PC-3 (cell line): ENCODE results near the gene DEFB132. TPM values are rescaled to one million over a fixed set of nuclear protein-coding genes. Genes with fewer than 3 reads are reported as not detected.
"Not testable (repeated sequence)": the region's sequence is repeated elsewhere in the genome, so short reads cannot be mapped to it uniquely, and the experiment has no call there.

Experiments used
- ATAC-seq: fragments of 200-7000 bp; cut with Tn5 transposase; 2 replicates; pipeline ENCODE4 v1.9.1; 2020; ENCODE audit warnings: mild to moderate bottlenecking, moderate library complexity
- BruUV-seq: library from RNA; stranded (reverse); fragments of 400-500 nt; replicated peaks from 2 replicates; lab custom pipeline; 2021; lab: Mats Ljungman, UMichigan
- CTCF ChIA-PET: fragments of 300-600 bp; sonication (Branson Sonifier 250); formaldehyde crosslinking; loops from one replicate; lab custom pipeline; 2022; ENCODE audit warnings: antibody characterized with exemption; lab: Charles Lee
- POLR2A ChIA-PET: fragments of 300-600 bp; sonication (Branson Sonifier 250); formaldehyde crosslinking; loops from one replicate; lab custom pipeline; 2022; ENCODE audit warnings: antibody characterized with exemption; ENCODE audit not compliant: unreplicated experiment; lab: Charles Lee
- DNase-seq: peaks from one replicate; pipeline ENCODE4 v3.0.0-alpha.2; 2015
- H2AFZ ChIP-seq: fragments of 300-600 bp; sonication (generic); 2 replicates; pipeline ENCODE4 v1.6.0; 2016; ENCODE audit warnings: antibody characterized with exemption, low read length
- H3F3A ChIP-seq: fragments of 300-600 bp; sonication (generic); one replicate; pipeline ENCODE4 v1.6.0; 2017; ENCODE audit warnings: antibody characterized with exemption, low read length, control low read depth, mild to moderate bottlenecking; ENCODE audit not compliant: unreplicated experiment
- H3K27ac ChIP-seq: fragments of 300-600 bp; sonication (generic); 2 replicates; pipeline ENCODE4 v1.5.1; 2016; ENCODE audit warnings: mild to moderate bottlenecking, low read length
- H3K27me3 ChIP-seq: fragments of 300-600 bp; sonication (generic); 2 replicates; pipeline ENCODE4 v1.6.1; 2016; ENCODE audit warnings: low read length, mixed read lengths
- H3K36me3 ChIP-seq: fragments of 300-600 bp; sonication (generic); 2 replicates; pipeline ENCODE4 v1.6.1; 2016; ENCODE audit warnings: low read depth, mixed run types, low read length, mixed read lengths
- H3K4me1 ChIP-seq: fragments of 300-600 bp; sonication (generic); 2 replicates; pipeline ENCODE4 v1.5.1; 2016; ENCODE audit warnings: low read length; ENCODE audit not compliant: insufficient read depth
- H3K4me2 ChIP-seq: fragments of 300-600 bp; sonication (generic); 2 replicates; pipeline ENCODE4 v1.6.0; 2016; ENCODE audit warnings: low read length
- H3K4me3 ChIP-seq: fragments of 300-600 bp; sonication (generic); 2 replicates; pipeline ENCODE4 v1.5.1; 2016; ENCODE audit warnings: mild to moderate bottlenecking, low read length, mixed read lengths
- H3K79me2 ChIP-seq: fragments of 300-600 bp; sonication (generic); 2 replicates; pipeline ENCODE4 v1.6.1; 2017; ENCODE audit warnings: low read length, mixed read lengths
- H3K9ac ChIP-seq: fragments of 300-600 bp; sonication (generic); 2 replicates; pipeline ENCODE4 v1.6.0; 2016; ENCODE audit warnings: mild to moderate bottlenecking, low read length
- H3K9me2 ChIP-seq: fragments of 300-600 bp; sonication (generic); replicated peaks from 2 replicates; pipeline ENCODE4 v1.6.1; 2016; ENCODE audit warnings: mixed run types, low read length, mixed read lengths
- H3K9me3 ChIP-seq: fragments of 300-600 bp; sonication (generic); 2 replicates; pipeline ENCODE4 v1.6.1; 2016; ENCODE audit warnings: low read length, mixed read lengths
- H4K20me1 ChIP-seq: fragments of 300-600 bp; sonication (generic); 2 replicates; pipeline ENCODE4 v1.6.1; 2016; ENCODE audit warnings: low read length, mixed read lengths
- EZH2 ChIP-seq: fragments of 300-600 bp; sonication (generic); IDR thresholded peaks from one replicate; pipeline ENCODE4 v1.6.1; 2017; ENCODE audit warnings: antibody characterized with exemption, mild to moderate bottlenecking, low read length; ENCODE audit not compliant: unreplicated experiment
- EZH2phosphoT487 ChIP-seq: fragments of 300-600 bp; sonication (generic); IDR thresholded peaks from 2 replicates; pipeline ENCODE4 v1.6.1; 2018; ENCODE audit warnings: mild to moderate bottlenecking, antibody characterized with exemption, low read length, borderline replicate concordance
- intact Hi-C: fragments of 100-400 bp; cut with micrococcal nuclease; formaldehyde crosslinking; loops from 2 replicates; pipeline ENCODE4 v1.9.0; 2023
- total RNA-seq: library from RNA; depleted of rRNA; stranded (reverse); fragments of >200 nt; gene quantifications from 2 replicates; pipeline ENCODE4 v1.2.3, GENCODE V29; 2014
- TF ChIP-seq, protein P1 (sequence below): fragments of 300-600 bp; sonication (generic); conservative IDR thresholded peaks from 2 replicates; pipeline ENCODE4 v1.5.1; 2017; ENCODE audit warnings: antibody characterized with exemption, low read depth, mild to moderate bottlenecking, low read length

Gene DEFB132
- total RNA-seq, 1 experiment from 2014 or later: not detected

DNA sequence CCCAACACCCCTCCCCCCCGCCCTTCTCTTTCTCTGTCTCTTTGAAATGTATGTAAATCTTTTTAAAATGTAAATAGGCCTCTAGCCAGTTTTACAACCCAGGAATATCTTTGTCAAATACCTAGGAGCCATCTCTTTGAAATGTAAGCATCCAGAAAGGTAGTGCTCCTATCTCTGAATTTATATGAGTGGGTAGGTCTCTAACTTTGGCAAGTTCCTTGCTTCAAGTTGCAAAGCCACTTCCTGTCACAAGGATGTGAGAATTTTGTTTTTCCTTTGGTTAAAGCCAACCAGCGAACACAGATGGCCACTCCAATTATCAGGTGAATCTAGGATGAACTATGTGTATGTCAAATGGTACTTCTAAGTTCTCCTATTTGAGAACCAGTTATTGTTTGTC lies 6.2 kb upstream of the DEFB132 start:
- H3K9me2 ChIP-seq: no peaks in the 10 kb centered on the region
- ChIA-PET CTCF (no interaction called here), POLR2A (no interaction called here)
- no TSS peak for BruUV-seq
- H3K4me1 ChIP-seq: no peaks in the 10 kb centered on the region
- DNase-seq (no peak), ATAC-seq (no peak)
- H2AFZ ChIP-seq: no peak overlapping the region
- intact Hi-C loops: no loop called here
- H3F3A ChIP-seq: no peaks in the 10 kb centered on the region
- H4K20me1 ChIP-seq: no peaks in the 10 kb centered on the region
- no peak overlapping the region for H3K27ac ChIP-seq
- no peaks in the 10 kb centered on the region for H3K79me2 ChIP-seq
- H3K27me3 ChIP-seq: peaks cover 33% of the 10 kb centered on the region
- no peaks in the 10 kb centered on the region for H3K36me3 ChIP-seq
- H3K9ac ChIP-seq: no peak overlapping the region
- TF ChIP-seq EZH2 (no peak), EZH2phosphoT487 (no peak)
- TF ChIP-seq, protein P1, sequence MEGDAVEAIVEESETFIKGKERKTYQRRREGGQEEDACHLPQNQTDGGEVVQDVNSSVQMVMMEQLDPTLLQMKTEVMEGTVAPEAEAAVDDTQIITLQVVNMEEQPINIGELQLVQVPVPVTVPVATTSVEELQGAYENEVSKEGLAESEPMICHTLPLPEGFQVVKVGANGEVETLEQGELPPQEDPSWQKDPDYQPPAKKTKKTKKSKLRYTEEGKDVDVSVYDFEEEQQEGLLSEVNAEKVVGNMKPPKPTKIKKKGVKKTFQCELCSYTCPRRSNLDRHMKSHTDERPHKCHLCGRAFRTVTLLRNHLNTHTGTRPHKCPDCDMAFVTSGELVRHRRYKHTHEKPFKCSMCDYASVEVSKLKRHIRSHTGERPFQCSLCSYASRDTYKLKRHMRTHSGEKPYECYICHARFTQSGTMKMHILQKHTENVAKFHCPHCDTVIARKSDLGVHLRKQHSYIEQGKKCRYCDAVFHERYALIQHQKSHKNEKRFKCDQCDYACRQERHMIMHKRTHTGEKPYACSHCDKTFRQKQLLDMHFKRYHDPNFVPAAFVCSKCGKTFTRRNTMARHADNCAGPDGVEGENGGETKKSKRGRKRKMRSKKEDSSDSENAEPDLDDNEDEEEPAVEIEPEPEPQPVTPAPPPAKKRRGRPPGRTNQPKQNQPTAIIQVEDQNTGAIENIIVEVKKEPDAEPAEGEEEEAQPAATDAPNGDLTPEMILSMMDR: no peak
- no peak overlapping the region for H3K4me3 ChIP-seq
- H3K4me2 ChIP-seq: no peak overlapping the region
- H3K9me3 ChIP-seq: no peaks in the 10 kb centered on the region

DNA sequence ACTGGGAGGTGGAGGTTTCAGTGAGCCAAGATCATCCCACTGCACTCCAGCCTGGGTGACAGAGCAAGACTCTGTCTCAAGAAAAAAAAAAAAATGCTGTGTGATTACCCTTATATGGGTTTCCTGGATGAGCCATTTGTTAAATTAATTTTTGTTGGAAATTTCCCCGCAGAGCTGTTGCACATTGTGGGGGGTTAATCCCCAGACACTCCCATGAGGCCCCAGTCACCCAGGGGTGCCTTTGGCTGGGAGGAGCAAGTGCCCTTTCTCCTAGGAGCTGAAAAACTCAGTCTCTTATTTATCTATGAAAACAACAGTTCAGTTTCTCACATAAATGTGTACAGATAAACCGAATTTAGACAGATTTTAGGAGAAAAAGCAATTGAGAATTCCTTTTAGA lies 4.7 kb upstream of the DEFB132 start:
- ATAC-seq (no peak), DNase-seq (no peak)
- BruUV-seq: no TSS peak
- ChIA-PET CTCF (no interaction called here), POLR2A (no interaction called here)
- no peak overlapping the region for H3K4me2 ChIP-seq
- no peak overlapping the region for H2AFZ ChIP-seq
- H4K20me1 ChIP-seq: no peaks in the 10 kb centered on the region
- H3K4me1 ChIP-seq: no peaks in the 10 kb centered on the region
- no peaks in the 10 kb centered on the region for H3K79me2 ChIP-seq
- H3K36me3 ChIP-seq: no peaks in the 10 kb centered on the region
- intact Hi-C loops: no loop called here
- H3K9me2 ChIP-seq: no peaks in the 10 kb centered on the region
- no peaks in the 10 kb centered on the region for H3K9me3 ChIP-seq
- H3K9ac ChIP-seq: no peak overlapping the region
- TF ChIP-seq, protein P1: no peak
- no peak for TF ChIP-seq EZH2
- no peak for TF ChIP-seq EZH2phosphoT487
- H3F3A ChIP-seq: no peaks in the 10 kb centered on the region
- no peak overlapping the region for H3K4me3 ChIP-seq
- no peak overlapping the region for H3K27ac ChIP-seq
- H3K27me3 ChIP-seq: peaks cover 42% of the 10 kb centered on the region

DNA sequence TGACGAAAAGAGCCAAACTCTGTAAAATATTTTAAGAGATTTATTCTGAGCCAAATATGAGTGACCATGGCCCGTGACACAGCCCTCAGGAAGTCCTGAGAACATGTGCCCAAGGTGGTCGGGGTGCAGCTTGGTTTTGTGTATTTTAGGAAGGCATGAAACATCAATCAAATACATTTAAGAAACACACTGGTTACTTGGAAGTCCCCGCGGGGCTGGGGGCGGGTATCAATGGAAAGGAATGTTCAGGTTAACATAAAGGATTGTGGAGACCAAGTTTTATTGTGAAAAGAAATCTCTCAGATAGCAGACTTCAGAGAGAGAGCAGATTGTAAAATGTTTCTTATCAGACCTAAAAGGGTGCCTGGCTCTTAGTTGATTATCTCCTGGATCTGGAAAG lies 4.1 kb upstream of the DEFB132 start:
- H3K36me3 ChIP-seq, DNase-seq, H3K4me3 ChIP-seq, CTCF ChIA-PET, intact Hi-C loops, BruUV-seq, H3F3A ChIP-seq, H3K4me2 ChIP-seq, H3K27ac ChIP-seq, POLR2A ChIA-PET, H3K4me1 ChIP-seq, H3K9me2 ChIP-seq, ATAC-seq, H2AFZ ChIP-seq, H3K79me2 ChIP-seq, H3K9me3 ChIP-seq, H3K9ac ChIP-seq, H4K20me1 ChIP-seq: not testable (repeated sequence)
- peaks cover 48% of the 10 kb centered on the region for H3K27me3 ChIP-seq
